GM21526 (cell line): ENCODE data around the gene MEIS1.
A peak's percentile ranks its signal among the peaks of the same experiment; 100 is the strongest.

Experiments
- ATAC-seq: cut with Tn5 transposase; IDR thresholded peaks from one replicate; pipeline ENCODE4 v1.9.1; 2021; ENCODE audit warnings: moderate library complexity; ENCODE audit not compliant: unreplicated experiment, low FRiP score

Gene MEIS1

GRCh38 chr2:66431274-66431642 is 3.7 kb upstream of the MEIS1 start:
- ATAC-seq: no peak

GRCh38 chr2:66431846-66432587 is 2.9 kb upstream of the MEIS1 start:
- no peak for ATAC-seq

- ATAC-seq: no peak
Observed at GRCh38 chr2:66432801-66433694, 1.9 kb upstream of the MEIS1 start.

GRCh38 chr2:66433695-66433944 is 1.3 kb upstream of the MEIS1 start:
- no peak for ATAC-seq

GRCh38 chr2:66433945-66434678 is 813 bp upstream of the MEIS1 start:
- peak; percentile 51 for ATAC-seq

- ATAC-seq: no peak
Observed at GRCh38 chr2:66435549-66435875, 587 bp downstream of the MEIS1 start.

GRCh38 chr2:66435963-66436362 is 1.0 kb downstream of the MEIS1 start:
- ATAC-seq: no peak

- ATAC-seq: no peak
Observed at GRCh38 chr2:66436581-66437001, 1.7 kb downstream of the MEIS1 start.

- ATAC-seq: no peak
Observed at GRCh38 chr2:66437109-66437690, 2.3 kb downstream of the MEIS1 start.

GRCh38 chr2:66437691-66438497 is 3.0 kb downstream of the MEIS1 start:
- no peak for ATAC-seq

- ATAC-seq: no peak
Observed at GRCh38 chr2:66438498-66438833, 3.5 kb downstream of the MEIS1 start.

GRCh38 chr2:66438891-66439811 is 4.2 kb downstream of the MEIS1 start:
- no peak for ATAC-seq

GRCh38 chr2:66439812-66440542 is 5.1 kb downstream of the MEIS1 start:
- ATAC-seq: no peak

GRCh38 chr2:66440708-66441497 is 6.0 kb downstream of the MEIS1 start:
- ATAC-seq: no peak

- no peak for ATAC-seq
Observed at GRCh38 chr2:66441581-66442320, 6.8 kb downstream of the MEIS1 start.

- no peak for ATAC-seq
Observed at GRCh38 chr2:66442516-66443185, 7.7 kb downstream of the MEIS1 start.
